ENCODE data around the gene JAML.

JAML gene

DNA sequence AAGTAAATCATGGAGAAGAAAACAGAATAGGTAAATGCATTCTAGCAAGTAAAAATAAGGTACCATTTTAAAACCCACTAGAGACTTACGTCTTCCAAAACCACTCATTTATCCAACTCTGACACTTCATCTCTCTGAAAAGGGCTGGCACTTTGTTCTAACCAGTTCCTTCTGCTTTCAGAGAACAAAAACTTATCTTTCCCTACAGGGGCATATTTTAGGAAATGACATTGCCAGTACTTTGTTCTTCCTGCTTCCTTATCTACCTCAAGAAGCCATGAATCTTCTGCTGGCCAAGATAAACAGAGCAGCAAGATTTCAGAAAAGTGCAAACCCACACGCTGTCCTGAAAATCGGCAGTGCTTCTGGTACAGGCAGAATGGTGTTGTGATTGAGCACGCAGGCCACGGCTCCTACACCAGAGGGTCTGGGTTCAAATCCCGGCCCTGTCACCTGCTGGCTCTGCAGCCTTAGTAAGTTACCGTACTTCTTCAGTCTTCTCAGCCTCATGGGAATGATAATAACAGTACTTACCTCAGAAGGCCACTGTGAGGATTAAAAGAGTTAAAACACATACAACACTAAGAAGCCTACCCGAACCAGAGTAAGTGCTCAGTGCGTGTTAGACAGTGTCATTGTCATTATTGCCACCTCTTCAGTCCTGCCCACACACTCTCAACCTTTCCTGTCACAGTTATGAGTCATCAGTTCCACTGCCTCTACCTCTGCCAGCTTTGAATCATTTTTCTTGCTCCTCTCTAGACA, 16.4 kb upstream of the JAML start:
- DNase-seq (ENCODE audit: insufficient read length, low spot score), result no peak
- TF ChIP-seq, protein P1, sequence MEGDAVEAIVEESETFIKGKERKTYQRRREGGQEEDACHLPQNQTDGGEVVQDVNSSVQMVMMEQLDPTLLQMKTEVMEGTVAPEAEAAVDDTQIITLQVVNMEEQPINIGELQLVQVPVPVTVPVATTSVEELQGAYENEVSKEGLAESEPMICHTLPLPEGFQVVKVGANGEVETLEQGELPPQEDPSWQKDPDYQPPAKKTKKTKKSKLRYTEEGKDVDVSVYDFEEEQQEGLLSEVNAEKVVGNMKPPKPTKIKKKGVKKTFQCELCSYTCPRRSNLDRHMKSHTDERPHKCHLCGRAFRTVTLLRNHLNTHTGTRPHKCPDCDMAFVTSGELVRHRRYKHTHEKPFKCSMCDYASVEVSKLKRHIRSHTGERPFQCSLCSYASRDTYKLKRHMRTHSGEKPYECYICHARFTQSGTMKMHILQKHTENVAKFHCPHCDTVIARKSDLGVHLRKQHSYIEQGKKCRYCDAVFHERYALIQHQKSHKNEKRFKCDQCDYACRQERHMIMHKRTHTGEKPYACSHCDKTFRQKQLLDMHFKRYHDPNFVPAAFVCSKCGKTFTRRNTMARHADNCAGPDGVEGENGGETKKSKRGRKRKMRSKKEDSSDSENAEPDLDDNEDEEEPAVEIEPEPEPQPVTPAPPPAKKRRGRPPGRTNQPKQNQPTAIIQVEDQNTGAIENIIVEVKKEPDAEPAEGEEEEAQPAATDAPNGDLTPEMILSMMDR (IDR thresholded peaks at IDR 0.05; ENCODE audit: insufficient read depth, missing control alignments), result no peak
- no peak for FAIRE-seq

GRCh38 chr11:118239509-118240205, 14.8 kb upstream of the JAML start:
- no peak for DNase-seq (ENCODE audit: insufficient read length, low spot score)
- TF ChIP-seq, protein P1 (IDR thresholded peaks at IDR 0.05; ENCODE audit: insufficient read depth, missing control alignments), result no peak
- FAIRE-seq, result no peak

DNA sequence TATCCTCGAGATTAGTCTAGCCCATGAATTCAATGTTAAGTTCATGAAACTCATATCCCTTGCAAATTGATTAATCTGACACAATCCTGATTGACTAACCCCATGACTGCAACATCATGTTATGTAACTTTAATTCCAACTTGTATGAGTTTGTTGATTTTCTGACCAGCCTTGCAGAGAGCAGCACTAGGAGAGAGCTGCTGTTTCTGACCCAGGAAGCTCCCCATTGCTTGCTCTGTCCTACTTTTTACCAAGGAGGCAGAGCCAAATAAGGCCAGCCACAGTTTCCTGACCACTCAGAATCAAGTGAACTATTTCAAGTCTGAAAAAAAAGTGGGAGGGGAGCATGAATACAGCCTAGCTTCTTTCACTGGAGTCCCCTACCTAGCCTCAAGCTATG, 14.1 kb upstream of the JAML start:
- FAIRE-seq (no peak), DNase-seq (ENCODE audit: insufficient read length, low spot score) (no peak)
- TF ChIP-seq, protein P1 (IDR thresholded peaks at IDR 0.05; ENCODE audit: insufficient read depth, missing control alignments), result no peak

- no peak for FAIRE-seq
- no peak for DNase-seq (ENCODE audit: insufficient read length, low spot score)
- TF ChIP-seq, protein P1 (IDR thresholded peaks at IDR 0.05; ENCODE audit: insufficient read depth, missing control alignments), result no peak
Measured at GRCh38 chr11:118238421-118238820, 13.6 kb upstream of the JAML start.

DNA sequence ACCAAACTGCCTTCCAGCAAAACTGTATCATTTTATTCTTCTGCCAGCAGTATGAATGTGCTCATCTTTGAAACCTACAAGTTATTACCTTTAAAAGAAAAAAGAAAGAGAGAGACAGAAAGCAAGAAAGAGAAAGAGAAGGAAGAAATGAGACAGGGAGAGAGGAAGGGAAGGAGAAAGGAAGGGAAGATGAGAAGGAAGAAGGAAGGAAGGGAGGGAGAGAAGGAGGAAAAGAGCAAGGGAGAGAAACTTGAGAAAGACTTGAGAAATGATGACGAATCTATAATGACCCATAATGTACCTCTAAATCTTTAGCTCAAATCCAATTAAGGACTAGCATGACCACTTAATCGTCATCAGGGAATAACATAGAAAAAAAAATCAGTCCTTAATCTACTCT, 11.4 kb upstream of the JAML start:
- no peak for DNase-seq (ENCODE audit: insufficient read length, low spot score)
- TF ChIP-seq, protein P1 (IDR thresholded peaks at IDR 0.05; ENCODE audit: insufficient read depth, missing control alignments), result no peak
- FAIRE-seq, result no peak

DNA sequence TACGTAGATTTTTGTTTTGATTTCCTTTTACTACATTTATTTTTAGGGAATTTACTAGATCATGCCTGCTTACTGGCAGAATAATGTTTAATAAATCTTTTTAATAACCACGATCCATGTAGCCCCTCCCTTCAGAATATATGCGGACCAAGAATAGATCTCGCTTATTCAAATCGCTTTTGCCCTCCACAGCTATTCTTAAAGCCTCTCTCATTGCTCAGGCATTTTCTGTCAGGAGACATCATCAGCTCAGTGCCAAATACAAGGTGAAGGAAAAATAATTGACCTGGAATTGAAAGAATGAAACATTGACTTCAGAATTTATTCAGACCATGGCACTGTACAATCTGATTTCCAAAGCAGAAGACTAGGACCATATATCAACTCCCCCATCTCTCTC, 10.0 kb upstream of the JAML start:
- DNase-seq (ENCODE audit: insufficient read length, low spot score), result no peak
- TF ChIP-seq, protein P1 (IDR thresholded peaks at IDR 0.05; ENCODE audit: insufficient read depth, missing control alignments), result no peak
- no peak for FAIRE-seq

DNA sequence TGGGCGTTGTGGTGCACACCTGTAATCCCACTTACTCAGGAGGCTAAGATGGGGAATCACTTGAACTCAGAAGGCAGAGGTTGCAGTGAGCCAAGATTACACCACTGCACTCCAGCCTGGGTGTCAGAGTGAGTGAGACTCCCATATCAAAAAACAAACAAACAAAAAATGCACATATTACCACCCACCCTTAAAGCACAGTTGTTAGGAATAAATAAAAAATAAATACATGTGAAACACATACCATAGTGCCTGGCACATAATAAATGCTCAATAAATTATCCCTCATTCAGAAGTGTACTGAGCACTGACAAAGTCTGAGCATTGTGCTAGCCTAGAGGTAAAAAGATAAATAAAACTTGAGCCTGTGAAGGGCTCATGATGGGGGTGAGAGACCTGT, 9.0 kb upstream of the JAML start:
- no peak for DNase-seq (ENCODE audit: insufficient read length, low spot score)
- TF ChIP-seq, protein P1 (IDR thresholded peaks at IDR 0.05; ENCODE audit: insufficient read depth, missing control alignments), result no peak
- FAIRE-seq, result no peak
